ENCODE measurements around the gene GOLGB1.

GRCh38 chr3:121735047-121735696 is 14.4 kb downstream of the GOLGB1 start:
- no peak for TF ChIP-seq CTCF (conservative IDR thresholded peaks at IDR 0.05 in 1 of 2, IDR thresholded peaks at IDR 0.05 in 1 of 2; ENCODE audit: extremely low read depth in 1 of 2, insufficient read depth in 1 of 2, low read depth in 1 of 2, low read length in 2 of 2)
- TF ChIP-seq EZH2 (IDR thresholded peaks at IDR 0.05; ENCODE audit: borderline replicate concordance, low read length): no peak
